COR-L47 (cell line): ENCODE measurements around the gene CSN1S1.

Experiments
- DNase-seq: peaks from one replicate; lab custom pipeline; 2025; lab: John Stamatoyannopoulos, UW

Gene CSN1S1

GRCh38 chr4:69991016-69991415 is 60.1 kb downstream of the CSN1S1 start:
- no peak for DNase-seq

GRCh38 chr4:69994782-69995181 is 63.9 kb downstream of the CSN1S1 start:
- no peak for DNase-seq

- no peak for DNase-seq
These were observed 64.7 kb downstream of the CSN1S1 start, which contains the start of gene STATH for GRCh38 chr4:69995526-69996016. Gene STATH, plus strand, starts transcription at chr4:69995966. Its CDS starts 2,472 bp downstream, at chr4:69998438.
